H9 (cell line): ENCODE data around the gene DNAJA2. TPM values are rescaled to one million over a fixed set of nuclear protein-coding genes. Genes with fewer than 3 reads are reported as not detected.

Source experiments
- DNase-seq: peaks from one replicate; pipeline ENCODE4 v3.0.0-alpha.2; 2017
- H2AFZ ChIP-seq: one replicate; pipeline ENCODE4 v1.6.1; 2013; ENCODE audit warnings: mild to moderate bottlenecking, low read length, control low read depth, moderate library complexity
- H2AK5ac ChIP-seq: 2 replicates; pipeline ENCODE4 v1.6.1; 2013; ENCODE audit warnings: low read length, control low read depth, mixed read lengths; ENCODE audit not compliant: insufficient read length
- H2BK120ac ChIP-seq: one replicate; pipeline ENCODE4 v1.6.1; 2013; ENCODE audit warnings: low read depth, mild to moderate bottlenecking, low read length, control low read depth, inconsistent platforms; ENCODE audit not compliant: poor library complexity, severe bottlenecking
- H2BK12ac ChIP-seq: 2 replicates; pipeline ENCODE4 v1.6.1; 2013; ENCODE audit warnings: low read length, control low read depth, mixed read lengths, low read depth; ENCODE audit not compliant: insufficient read length
- H2BK15ac ChIP-seq: 2 replicates; pipeline ENCODE4 v1.6.1; 2013; ENCODE audit warnings: low read depth, low read length, control low read depth
- H2BK20ac ChIP-seq: one replicate; pipeline ENCODE4 v1.6.1; 2013; ENCODE audit warnings: low read depth, mild to moderate bottlenecking, low read length, control low read depth, inconsistent platforms; ENCODE audit not compliant: poor library complexity, severe bottlenecking
- H2BK5ac ChIP-seq: 2 replicates; pipeline ENCODE4 v1.6.1; 2013; ENCODE audit warnings: low read length, control low read depth, mixed read lengths; ENCODE audit not compliant: insufficient read length
- H3K14ac ChIP-seq: 2 replicates; pipeline ENCODE4 v1.6.1; 2013; ENCODE audit warnings: low read length, control low read depth; ENCODE audit not compliant: insufficient read depth
- H3K18ac ChIP-seq: 2 replicates; pipeline ENCODE4 v1.6.1; 2013; ENCODE audit warnings: low read depth, mild to moderate bottlenecking, mixed read lengths, low read length, control low read depth; ENCODE audit not compliant: insufficient read length
- H3K23ac ChIP-seq: 2 replicates; pipeline ENCODE4 v1.6.1; 2013; ENCODE audit warnings: low read length, control low read depth, mixed read lengths, low read depth; ENCODE audit not compliant: insufficient read length
- H3K23me2 ChIP-seq: 2 replicates; pipeline ENCODE4 v1.6.1; 2013; ENCODE audit warnings: low read depth, mild to moderate bottlenecking, mixed read lengths, low read length, control low read depth; ENCODE audit not compliant: insufficient read length, poor library complexity, severe bottlenecking
- H3K27ac ChIP-seq: 2 replicates; pipeline ENCODE4 v1.5.1; 2013; ENCODE audit warnings: low read length, control low read depth, mixed read lengths, low read depth; ENCODE audit not compliant: insufficient read length
- H3K27me3 ChIP-seq: 2 replicates; pipeline ENCODE4 v1.6.1; 2013; ENCODE audit warnings: low read length, control low read depth, inconsistent platforms; ENCODE audit not compliant: insufficient read depth
- H3K4ac ChIP-seq: 2 replicates; pipeline ENCODE4 v1.6.1; 2013; ENCODE audit warnings: low read depth, mild to moderate bottlenecking, control low read depth, inconsistent platforms, low read length, moderate library complexity
- H3K4me1 ChIP-seq: 2 replicates; pipeline ENCODE4 v1.6.1; 2013; ENCODE audit warnings: low read length, control low read depth, inconsistent platforms; ENCODE audit not compliant: insufficient read depth
- H3K4me2 ChIP-seq: 2 replicates; pipeline ENCODE4 v1.6.1; 2013; ENCODE audit warnings: low read length, control low read depth, mixed read lengths; ENCODE audit not compliant: insufficient read length, insufficient read depth
- H3K56ac ChIP-seq: 2 replicates; pipeline ENCODE4 v1.6.1; 2013; ENCODE audit warnings: low read depth, mild to moderate bottlenecking, mixed read lengths, low read length, control low read depth; ENCODE audit not compliant: insufficient read length
- H3K79me1 ChIP-seq: 2 replicates; pipeline ENCODE4 v1.6.1; 2013; ENCODE audit warnings: low read depth, mild to moderate bottlenecking, moderate library complexity, low read length, control low read depth, inconsistent platforms; ENCODE audit not compliant: insufficient read depth, poor library complexity, severe bottlenecking
- H3K79me2 ChIP-seq: 2 replicates; pipeline ENCODE4 v1.6.1; 2013; ENCODE audit warnings: low read length, control low read depth, inconsistent platforms; ENCODE audit not compliant: insufficient read depth
- H3K9ac ChIP-seq: 2 replicates; pipeline ENCODE4 v1.6.1; 2013; ENCODE audit warnings: low read length, control low read depth, mixed read lengths; ENCODE audit not compliant: insufficient read length; ENCODE audit errors: extremely low read depth
- H3K9me3 ChIP-seq: one replicate; pipeline ENCODE4 v1.6.1; 2013; ENCODE audit warnings: low read depth, low read length, inconsistent platforms; ENCODE audit not compliant: control insufficient read depth
- H3T11ph ChIP-seq: one replicate; pipeline ENCODE4 v1.6.1; 2013; ENCODE audit warnings: mild to moderate bottlenecking, low read length, control low read depth, inconsistent platforms
- H4K20me1 ChIP-seq: one replicate; pipeline ENCODE4 v1.6.1; 2013; ENCODE audit not compliant: control insufficient read depth, insufficient read length, insufficient read depth
- H4K5ac ChIP-seq: 2 replicates; pipeline ENCODE4 v1.6.1; 2013; ENCODE audit warnings: low read depth, mild to moderate bottlenecking, mixed read lengths, low read length, control low read depth; ENCODE audit not compliant: insufficient read length
- H4K8ac ChIP-seq: replicated peaks from 2 replicates; pipeline ENCODE4 v1.6.1; 2013; ENCODE audit warnings: low read length, control low read depth, mixed read lengths, low read depth; ENCODE audit not compliant: insufficient read length
- H4K91ac ChIP-seq: 2 replicates; pipeline ENCODE4 v1.6.1; 2013; ENCODE audit warnings: low read depth, mild to moderate bottlenecking, moderate library complexity, mixed read lengths, low read length, control low read depth; ENCODE audit not compliant: insufficient read length
- H3K27ac Mint-ChIP-seq, 3 experiments: 2 replicates in 2 of 3; 3 replicates in 1 of 3; pipeline ENCODE4 v1.8.0; 2020 to 2021; ENCODE audit warnings: mixed read lengths in 3 of 3, mild to moderate bottlenecking in 1 of 3, moderate library complexity in 1 of 3
- H3K27me3 Mint-ChIP-seq: 2 replicates; pipeline ENCODE4 v1.8.0; 2021; ENCODE audit warnings: low read depth, mild to moderate bottlenecking, moderate library complexity, mixed read lengths
- H3K36me3 Mint-ChIP-seq, 3 experiments: 2 replicates in 2 of 3; 3 replicates in 1 of 3; pipeline ENCODE4 v1.8.0; 2020 to 2021; ENCODE audit warnings: low read depth in 3 of 3, mixed read lengths in 3 of 3; ENCODE audit not compliant: insufficient read depth in 1 of 3
- H3K4me1 Mint-ChIP-seq, 2 experiments: 2 replicates each; pipeline ENCODE4 v1.8.0; 2020; ENCODE audit warnings: mixed read lengths in 2 of 2
- H3K4me3 Mint-ChIP-seq, 2 experiments: 2 replicates in 1 of 2; 3 replicates in 1 of 2; pipeline ENCODE4 v1.8.0; 2020 to 2021; ENCODE audit warnings: mild to moderate bottlenecking in 2 of 2, mixed read lengths in 2 of 2, moderate library complexity in 1 of 2
- H3K9me3 Mint-ChIP-seq, 2 experiments: 2 replicates in 1 of 2; 3 replicates in 1 of 2; pipeline ENCODE4 v1.8.0; 2020; ENCODE audit warnings: mild to moderate bottlenecking in 2 of 2, mixed read lengths in 2 of 2, moderate library complexity in 1 of 2
- WGBS: extraction: QIAGEN DNeasy Blood & Tissue Kit; methylation state at CpG from one replicate; pipeline ENCODE4 v1.1.7; 2013; ENCODE audit warnings: missing lambda C conversion rate, low lambda C conversion rate, mixed read lengths; ENCODE audit not compliant: insufficient read length; ENCODE audit errors: extremely low coverage; 5-methylcytosine and 5-hydroxymethylcytosine counted together
- total RNA-seq: library from RNA; stranded (reverse); gene quantifications from 2 replicates; pipeline ENCODE4 v1.2.1, GENCODE V29; 2021
- TF ChIP-seq, protein P1 (sequence below): fragments of 200-600 bp; sonication (generic); conservative IDR thresholded peaks from 3 replicates; pipeline ENCODE4 v1.8.0; 2021; ENCODE audit warnings: antibody characterized with exemption, mild to moderate bottlenecking

Gene DNAJA2
- total RNA-seq, 1 experiment from 2014 or later, result 102 TPM

DNA sequence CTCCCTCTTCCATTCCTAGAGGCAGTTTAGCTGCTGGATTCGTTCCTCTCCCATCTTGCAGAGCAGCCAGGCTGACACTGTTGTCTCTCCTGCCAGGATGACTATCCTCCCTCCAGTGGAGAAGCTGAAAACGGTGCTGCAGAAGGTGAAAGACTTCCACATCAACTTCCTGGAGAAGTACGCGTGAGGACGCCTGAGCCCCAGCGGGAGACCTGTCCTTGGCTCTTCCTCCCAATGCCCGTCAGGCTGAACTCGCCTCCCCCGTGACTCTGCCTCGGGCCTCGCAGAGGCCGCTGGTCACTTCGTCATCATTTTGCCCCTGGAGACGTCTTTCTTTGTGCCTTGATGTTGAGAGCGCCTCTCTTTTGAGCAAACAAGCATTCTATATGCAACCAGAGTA, 44.7 kb downstream of the DNAJA2 start:
- Histone ChIP-seq H3K23ac (no peak overlapping the region), H4K8ac (no peak overlapping the region), H3K4me2 (no peak overlapping the region), H4K91ac (no peak overlapping the region), H3K4me1 (no peaks in the 10 kb centered on the region), H3K27ac (no peak overlapping the region), H2BK15ac (no peak overlapping the region), H3K56ac (no peak overlapping the region), H3K4ac (no peak overlapping the region), H2BK20ac (no peak overlapping the region), H2AK5ac (no peak overlapping the region), H3K9me3 (no peaks in the 10 kb centered on the region), H3K14ac (no peak overlapping the region), H3K23me2 (no peaks in the 10 kb centered on the region), H3T11ph (no peak overlapping the region), H4K20me1 (no peaks in the 10 kb centered on the region), H4K5ac (no peak overlapping the region), H2AFZ (no peak overlapping the region), H2BK5ac (no peak overlapping the region), H2BK120ac (no peak overlapping the region), H3K79me1 (no peaks in the 10 kb centered on the region), H3K9ac (no peak overlapping the region), H2BK12ac (no peak overlapping the region), H3K18ac (no peak overlapping the region), H3K79me2 (no peaks in the 10 kb centered on the region), H3K27me3 (no peaks in the 10 kb centered on the region)
- no CpG with 5 or more reads among the region's 15 CpGs for WGBS
- DNase-seq, result no peak
- peak overlapping the region; percentile 3 to 59 (median 35); a peak in 5 of 7 replicates for H3K27ac Mint-ChIP-seq
- H3K4me1 Mint-ChIP-seq, result peaks cover 5 to 12% of the 10 kb centered on the region in 2 experiments
- H3K4me3 Mint-ChIP-seq, result no peak overlapping the region
- H3K36me3 Mint-ChIP-seq, result peaks cover 38 to 64% (median 51%) of the 10 kb centered on the region in 3 experiments
- TF ChIP-seq, protein P1, sequence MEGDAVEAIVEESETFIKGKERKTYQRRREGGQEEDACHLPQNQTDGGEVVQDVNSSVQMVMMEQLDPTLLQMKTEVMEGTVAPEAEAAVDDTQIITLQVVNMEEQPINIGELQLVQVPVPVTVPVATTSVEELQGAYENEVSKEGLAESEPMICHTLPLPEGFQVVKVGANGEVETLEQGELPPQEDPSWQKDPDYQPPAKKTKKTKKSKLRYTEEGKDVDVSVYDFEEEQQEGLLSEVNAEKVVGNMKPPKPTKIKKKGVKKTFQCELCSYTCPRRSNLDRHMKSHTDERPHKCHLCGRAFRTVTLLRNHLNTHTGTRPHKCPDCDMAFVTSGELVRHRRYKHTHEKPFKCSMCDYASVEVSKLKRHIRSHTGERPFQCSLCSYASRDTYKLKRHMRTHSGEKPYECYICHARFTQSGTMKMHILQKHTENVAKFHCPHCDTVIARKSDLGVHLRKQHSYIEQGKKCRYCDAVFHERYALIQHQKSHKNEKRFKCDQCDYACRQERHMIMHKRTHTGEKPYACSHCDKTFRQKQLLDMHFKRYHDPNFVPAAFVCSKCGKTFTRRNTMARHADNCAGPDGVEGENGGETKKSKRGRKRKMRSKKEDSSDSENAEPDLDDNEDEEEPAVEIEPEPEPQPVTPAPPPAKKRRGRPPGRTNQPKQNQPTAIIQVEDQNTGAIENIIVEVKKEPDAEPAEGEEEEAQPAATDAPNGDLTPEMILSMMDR, result no peak
- no peaks in the 10 kb centered on the region; the same call in 1 of the 2 replicates for H3K27me3 Mint-ChIP-seq
- H3K9me3 Mint-ChIP-seq, result peaks cover 3 to 4% of the 10 kb centered on the region in 2 experiments; a peak in 2 of 5 replicates
